Parathyroid adenoma (tissue), 2 donors: Measurements from ENCODE around the gene NOB1.
"Not testable (repeated sequence)": the region's sequence is repeated elsewhere in the genome, so short reads cannot be mapped to it uniquely, and the experiment has no call there.

ENCODE experiments used
- H2AFZ ChIP-seq: fragments of 300-600 bp; sonication (generic); one replicate; pipeline ENCODE4 v1.7.0; 2017; ENCODE audit warnings: antibody characterized with exemption, mild to moderate bottlenecking
- H3K27ac ChIP-seq: fragments of 300-600 bp; sonication (generic); one replicate; pipeline ENCODE4 v1.7.0; 2017
- H3K27me3 ChIP-seq: fragments of 300-600 bp; sonication (generic); one replicate; pipeline ENCODE4 v1.7.0; 2017; ENCODE audit warnings: low read length; ENCODE audit not compliant: control insufficient read depth, insufficient read depth
- H3K36me3 ChIP-seq: fragments of 300-600 bp; sonication (generic); one replicate; pipeline ENCODE4 v1.7.0; 2017; ENCODE audit warnings: low read length; ENCODE audit not compliant: control insufficient read depth, insufficient read depth
- H3K4me1 ChIP-seq: fragments of 300-600 bp; sonication (generic); one replicate; pipeline ENCODE4 v1.7.0; 2017; ENCODE audit warnings: control low read depth
- H3K4me2 ChIP-seq: fragments of 300-600 bp; sonication (generic); one replicate; pipeline ENCODE4 v1.7.0; 2017; ENCODE audit warnings: low read length
- H3K4me3 ChIP-seq: fragments of 300-600 bp; sonication (generic); one replicate; pipeline ENCODE4 v1.7.0; 2017; ENCODE audit warnings: low read depth, low read length
- H3K79me2 ChIP-seq: fragments of 300-600 bp; sonication (generic); one replicate; pipeline ENCODE4 v1.7.0; 2017; ENCODE audit warnings: control low read depth
- H3K9ac ChIP-seq: fragments of 300-600 bp; sonication (generic); one replicate; pipeline ENCODE4 v1.7.0; 2017; ENCODE audit warnings: mild to moderate bottlenecking
- H3K9me3 ChIP-seq: fragments of 300-600 bp; sonication (generic); one replicate; pipeline ENCODE4 v1.7.0; 2017; ENCODE audit warnings: low read length; ENCODE audit not compliant: control insufficient read depth
- TF ChIP-seq, protein P1 (sequence below): fragments of 300-600 bp; sonication (generic); IDR thresholded peaks from one replicate; pipeline ENCODE4 v1.7.0; 2017; ENCODE audit warnings: antibody characterized with exemption, mild to moderate bottlenecking
- donor health status: primary hyperparathyroidism.

NOB1 gene

DNA sequence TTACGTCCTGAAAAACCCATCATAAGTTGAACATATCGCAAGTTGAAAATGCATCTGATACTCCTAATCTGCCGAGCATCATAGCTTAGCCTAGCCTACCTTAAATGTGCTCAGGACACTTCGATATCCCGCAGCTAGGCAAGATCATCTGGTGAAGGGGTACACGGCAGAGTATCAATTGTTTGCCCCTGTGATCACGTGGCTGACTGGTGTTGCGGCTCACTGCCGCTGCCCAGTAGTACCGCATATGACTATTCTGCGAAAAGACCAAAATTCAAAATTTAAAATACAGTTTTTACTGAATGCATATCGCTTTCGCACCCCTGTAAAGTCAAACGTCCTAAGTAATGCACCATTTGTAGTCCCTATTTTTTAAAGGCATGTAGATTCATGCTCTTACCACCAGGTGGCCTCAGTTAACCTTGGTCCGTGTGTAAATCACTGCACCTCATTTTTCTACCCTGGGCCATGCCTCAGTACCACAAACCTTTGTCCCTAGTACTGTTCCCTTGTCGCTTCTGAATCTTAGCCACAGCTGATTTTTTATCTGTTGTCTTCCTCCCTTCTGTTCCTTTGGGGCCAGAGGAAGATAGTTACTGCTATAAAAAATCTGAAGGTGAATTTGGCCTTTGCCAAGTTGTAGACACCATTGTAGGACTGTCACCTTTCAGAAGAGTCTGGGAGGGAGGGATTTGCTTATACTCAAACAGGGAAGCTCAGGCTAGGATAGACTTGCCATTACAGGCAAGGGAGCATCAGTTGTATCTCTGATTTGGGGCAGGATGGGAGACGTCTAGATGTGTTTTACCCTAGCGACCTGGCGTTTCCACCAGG lies 41.8 kb upstream of the NOB1 start:
- Histone ChIP-seq H3K9ac (no peak overlapping the region), H3K36me3 (no peaks in the 10 kb centered on the region), H3K4me3 (no peak overlapping the region), H3K9me3 (no peaks in the 10 kb centered on the region), H3K4me2 (no peak overlapping the region), H3K27ac (no peak overlapping the region), H3K4me1 (no peaks in the 10 kb centered on the region), H2AFZ (no peak overlapping the region), H3K27me3 (no peaks in the 10 kb centered on the region), H3K79me2 (peaks cover 2% of the 10 kb centered on the region)
- TF ChIP-seq, protein P1, sequence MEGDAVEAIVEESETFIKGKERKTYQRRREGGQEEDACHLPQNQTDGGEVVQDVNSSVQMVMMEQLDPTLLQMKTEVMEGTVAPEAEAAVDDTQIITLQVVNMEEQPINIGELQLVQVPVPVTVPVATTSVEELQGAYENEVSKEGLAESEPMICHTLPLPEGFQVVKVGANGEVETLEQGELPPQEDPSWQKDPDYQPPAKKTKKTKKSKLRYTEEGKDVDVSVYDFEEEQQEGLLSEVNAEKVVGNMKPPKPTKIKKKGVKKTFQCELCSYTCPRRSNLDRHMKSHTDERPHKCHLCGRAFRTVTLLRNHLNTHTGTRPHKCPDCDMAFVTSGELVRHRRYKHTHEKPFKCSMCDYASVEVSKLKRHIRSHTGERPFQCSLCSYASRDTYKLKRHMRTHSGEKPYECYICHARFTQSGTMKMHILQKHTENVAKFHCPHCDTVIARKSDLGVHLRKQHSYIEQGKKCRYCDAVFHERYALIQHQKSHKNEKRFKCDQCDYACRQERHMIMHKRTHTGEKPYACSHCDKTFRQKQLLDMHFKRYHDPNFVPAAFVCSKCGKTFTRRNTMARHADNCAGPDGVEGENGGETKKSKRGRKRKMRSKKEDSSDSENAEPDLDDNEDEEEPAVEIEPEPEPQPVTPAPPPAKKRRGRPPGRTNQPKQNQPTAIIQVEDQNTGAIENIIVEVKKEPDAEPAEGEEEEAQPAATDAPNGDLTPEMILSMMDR, result peak; percentile 85

DNA sequence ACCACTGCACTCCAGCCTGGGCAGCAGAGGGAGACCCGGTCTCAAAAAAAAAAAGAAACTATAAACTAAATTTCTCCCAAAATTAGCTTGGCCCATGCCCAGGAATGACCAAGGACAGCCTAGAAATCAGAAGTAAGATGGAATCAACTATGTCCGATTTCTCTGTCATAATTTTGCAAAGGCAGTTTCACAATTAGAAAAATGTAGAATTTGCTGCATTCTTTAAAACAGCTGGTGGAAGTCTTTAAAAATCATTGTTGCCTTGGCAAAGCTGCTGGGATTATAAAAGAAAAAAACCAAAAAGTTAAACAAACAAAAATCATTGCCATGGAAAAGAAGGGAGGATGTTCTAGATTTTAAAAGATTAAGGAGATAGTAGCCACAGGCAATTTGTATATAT lies 39.8 kb upstream of the NOB1 start:
- no peak overlapping the region for H3K4me2 ChIP-seq

DNA sequence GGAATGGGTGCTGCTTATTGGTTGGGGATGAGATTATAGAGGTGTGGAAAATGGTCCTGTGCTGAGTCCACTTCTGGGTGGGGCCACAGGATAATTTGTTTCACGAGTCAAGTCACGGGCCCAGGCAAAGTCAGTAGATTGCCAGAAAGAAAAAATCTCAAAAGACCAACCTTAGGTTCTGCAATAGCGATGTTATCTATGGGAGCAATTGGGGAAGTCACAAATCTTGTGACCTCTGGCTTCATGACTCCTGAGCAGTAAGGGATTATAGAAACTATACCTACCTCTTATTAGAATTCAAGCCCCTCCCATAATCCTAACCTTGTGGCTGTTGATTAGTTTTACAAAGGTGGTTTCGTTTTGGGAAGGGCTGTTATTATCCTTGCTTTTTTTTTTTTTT lies 38.8 kb upstream of the NOB1 start:
- H3K79me2 ChIP-seq, result peaks cover 15% of the 10 kb centered on the region
- TF ChIP-seq, protein P1, result no peak
- no peak overlapping the region for H3K9ac ChIP-seq
- H3K4me1 ChIP-seq, result no peaks in the 10 kb centered on the region
- no peaks in the 10 kb centered on the region for H3K9me3 ChIP-seq
- H2AFZ ChIP-seq, result no peak overlapping the region
- H3K4me3 ChIP-seq, result no peak overlapping the region
- H3K4me2 ChIP-seq, result no peak overlapping the region
- no peak overlapping the region for H3K27ac ChIP-seq
- no peaks in the 10 kb centered on the region for H3K27me3 ChIP-seq
- no peaks in the 10 kb centered on the region for H3K36me3 ChIP-seq

More for the DNA sequence above, 39.8 kb upstream of the NOB1 start:
- TF ChIP-seq, protein P1, result no peak
- H3K27ac ChIP-seq, result no peak overlapping the region
- no peak overlapping the region for H3K4me3 ChIP-seq
- H3K4me1 ChIP-seq, result no peaks in the 10 kb centered on the region
- no peaks in the 10 kb centered on the region for H3K9me3 ChIP-seq
- peaks cover 8% of the 10 kb centered on the region for H3K79me2 ChIP-seq
- no peaks in the 10 kb centered on the region for H3K27me3 ChIP-seq
- H3K9ac ChIP-seq, result no peak overlapping the region
- no peak overlapping the region for H2AFZ ChIP-seq
- no peaks in the 10 kb centered on the region for H3K36me3 ChIP-seq

DNA sequence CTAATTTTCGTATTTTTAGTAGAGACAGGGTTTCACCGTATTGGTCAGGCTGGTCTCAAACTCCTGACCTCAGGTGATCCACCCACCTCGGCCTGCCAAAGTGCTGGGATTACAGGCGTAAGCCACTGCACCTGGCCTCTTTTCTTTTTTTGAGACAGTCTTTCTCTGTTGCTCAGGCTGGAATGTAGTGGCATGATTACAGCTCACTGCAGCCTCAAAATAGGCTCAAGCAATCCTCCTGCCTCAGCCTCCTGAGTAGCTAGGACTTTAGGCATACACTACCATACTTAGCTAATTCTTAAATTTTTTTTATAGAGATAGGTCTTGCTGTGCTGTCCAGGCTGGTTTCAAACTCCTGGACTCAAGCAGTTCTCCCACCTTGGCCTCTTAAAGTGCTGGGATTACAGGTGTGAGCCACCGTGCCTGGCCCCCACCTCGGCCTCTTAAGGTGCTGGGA lies 36.7 kb upstream of the NOB1 start:
- H3K4me3 ChIP-seq, H3K4me2 ChIP-seq, H2AFZ ChIP-seq, H3K27ac ChIP-seq, H3K27me3 ChIP-seq, H3K9ac ChIP-seq, H3K4me1 ChIP-seq, H3K36me3 ChIP-seq, H3K9me3 ChIP-seq: not testable (repeated sequence)
- H3K79me2 ChIP-seq, result peaks cover 24% of the 10 kb centered on the region

DNA sequence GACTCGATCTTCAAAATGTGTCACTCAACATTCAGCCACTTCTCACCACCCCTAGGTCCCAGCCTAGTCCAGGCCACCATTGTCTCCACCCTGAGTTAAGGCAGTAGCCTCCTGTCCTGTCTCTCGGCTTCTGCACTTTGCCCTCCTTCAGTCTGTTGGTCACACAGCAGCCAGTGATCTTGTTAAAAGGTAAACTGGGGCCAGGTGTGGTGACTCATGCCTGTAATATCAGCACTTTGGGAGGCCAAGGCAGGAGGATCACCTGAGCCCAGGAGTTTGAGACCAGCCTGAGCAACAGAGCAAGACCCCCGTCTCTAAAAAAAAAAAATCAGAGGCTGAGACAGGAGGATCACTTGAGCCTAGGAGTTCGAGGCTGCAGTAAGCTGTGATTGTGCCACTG lies 33.2 kb upstream of the NOB1 start:
- TF ChIP-seq, protein P1, result no peak
- no peaks in the 10 kb centered on the region for H3K36me3 ChIP-seq

More for the DNA sequence above, 33.2 kb upstream of the NOB1 start:
- Histone ChIP-seq H3K27ac (no peak overlapping the region), H3K4me3 (no peak overlapping the region), H2AFZ (no peak overlapping the region), H3K4me2 (no peak overlapping the region), H3K9me3 (no peaks in the 10 kb centered on the region), H3K9ac (no peak overlapping the region), H3K79me2 (peaks cover 24% of the 10 kb centered on the region), H3K27me3 (no peaks in the 10 kb centered on the region), H3K4me1 (peaks cover 6% of the 10 kb centered on the region)
